HEK293T (cell line): ENCODE data around the gene LIX1.

Experiments
- ARNT ChIP-seq: fragments of 450-650 bp; IDR thresholded peaks from 2 replicates; pipeline ENCODE4 v1.6.1; 2017; ENCODE audit warnings: mild to moderate bottlenecking
- BHLHE40 ChIP-seq: fragments of 450-650 bp; IDR thresholded peaks from 2 replicates; pipeline ENCODE4 v1.6.1; 2016; ENCODE audit warnings: mild to moderate bottlenecking, moderate library complexity, borderline replicate concordance
- ELF4 ChIP-seq: fragments of 450-650 bp; IDR thresholded peaks from 2 replicates; pipeline ENCODE4 v1.6.1; 2017; ENCODE audit warnings: antibody characterized with exemption
- FOXA1 ChIP-seq: fragments of 450-650 bp; IDR thresholded peaks from 2 replicates; pipeline ENCODE4 v1.6.1; 2016; ENCODE audit warnings: mild to moderate bottlenecking
- FOXK2 ChIP-seq: fragments of 450-650 bp; IDR thresholded peaks from 2 replicates; pipeline ENCODE4 v1.6.1; 2016; ENCODE audit warnings: mild to moderate bottlenecking
- NFRKB ChIP-seq: fragments of 450-650 bp; IDR thresholded peaks from 2 replicates; pipeline ENCODE4 v1.6.1; 2016; ENCODE audit warnings: mild to moderate bottlenecking, moderate library complexity
- SP1 ChIP-seq: fragments of 450-650 bp; IDR thresholded peaks from 2 replicates; pipeline ENCODE4 v1.6.1; 2017
- SUZ12 ChIP-seq: fragments of 450-650 bp; IDR thresholded peaks from 2 replicates; pipeline ENCODE4 v1.6.1; 2016; ENCODE audit warnings: mild to moderate bottlenecking
- TARDBP ChIP-seq: fragments of 450-650 bp; IDR thresholded peaks from 2 replicates; pipeline ENCODE4 v1.6.1; 2016
- TF ChIP-seq, protein P1 (sequence below): fragments of 450-650 bp; IDR thresholded peaks from 2 replicates; pipeline ENCODE4 v1.6.1; 2016

- TF ChIP-seq FOXK2 (no peak), SP1 (no peak), FOXA1 (no peak), BHLHE40 (no peak), ELF4 (no peak), ARNT (no peak), NFRKB (no peak), TARDBP (no peak), SUZ12 (no peak)
- TF ChIP-seq, protein P1, sequence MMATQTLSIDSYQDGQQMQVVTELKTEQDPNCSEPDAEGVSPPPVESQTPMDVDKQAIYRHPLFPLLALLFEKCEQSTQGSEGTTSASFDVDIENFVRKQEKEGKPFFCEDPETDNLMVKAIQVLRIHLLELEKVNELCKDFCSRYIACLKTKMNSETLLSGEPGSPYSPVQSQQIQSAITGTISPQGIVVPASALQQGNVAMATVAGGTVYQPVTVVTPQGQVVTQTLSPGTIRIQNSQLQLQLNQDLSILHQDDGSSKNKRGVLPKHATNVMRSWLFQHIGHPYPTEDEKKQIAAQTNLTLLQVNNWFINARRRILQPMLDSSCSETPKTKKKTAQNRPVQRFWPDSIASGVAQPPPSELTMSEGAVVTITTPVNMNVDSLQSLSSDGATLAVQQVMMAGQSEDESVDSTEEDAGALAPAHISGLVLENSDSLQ: no peak
Measured at GRCh38 chr5:97183930-97184213, 41.5 kb upstream of the LIX1 start.
